ENCODE results near the gene SLC16A4. TPM values are rescaled to one million over a fixed set of nuclear protein-coding genes. Genes with fewer than 3 reads are reported as not detected.

The SLC16A4 gene
- total and polyA plus RNA-seq, 2 of the 8 experiments (the other 6 are each of a cell fraction or from before 2014, with no cell fraction given), result 0.30 to 0.43 TPM

DNA sequence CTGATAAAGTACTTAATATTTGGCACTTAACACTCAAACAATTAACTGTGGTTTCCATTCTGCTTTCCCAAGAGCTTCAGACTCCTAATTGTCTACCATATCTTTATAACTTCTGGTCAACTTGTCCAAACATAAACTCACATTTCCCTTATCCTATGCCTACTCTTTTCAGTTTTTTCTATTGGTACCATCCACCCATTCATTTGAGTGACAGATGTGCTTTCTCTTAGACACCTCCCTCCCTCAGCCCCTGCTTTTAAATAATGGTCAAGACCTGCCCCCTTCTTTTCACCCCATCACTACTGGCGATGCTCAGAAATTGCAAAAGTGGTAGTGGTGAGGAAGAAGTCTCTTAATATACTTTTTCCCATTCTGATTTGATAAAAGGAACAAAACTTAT lies 5.5 kb downstream of the SLC16A4 start:
- Histone ChIP-seq H4K91ac (replicated peaks; ENCODE audit: insufficient read length, low read length) (no peak overlapping the region), H3K23me2 (ENCODE audit: low read depth, low read length) (no peaks in the 10 kb centered on the region), H4K8ac (ENCODE audit: extremely low read depth, insufficient read depth, low read length) (no peak overlapping the region), H2BK12ac (ENCODE audit: low read depth, low read length) (no peak overlapping the region), H3K9me3 (ENCODE audit: insufficient read depth in 2 of 2, low read depth in 1 of 2, low read length in 1 of 2) (no peaks in the 10 kb centered on the region), H2BK15ac (ENCODE audit: low read length) (no peak overlapping the region), H3K36me3 (ENCODE audit: control insufficient read depth in 2 of 4, insufficient read depth in 4 of 4, low read length in 3 of 4) (peaks cover 0 to 6% (median 0%) of the 10 kb centered on the region in 4 experiments; a peak in 2 of 8 replicates), H3K9ac (replicated peaks in 1 of 4; ENCODE audit: extremely low read depth in 1 of 4, low read depth in 3 of 4, low read length in 3 of 4) (no peak overlapping the region), H4K20me1 (replicated peaks in 1 of 2; ENCODE audit: control insufficient read depth in 1 of 2, insufficient read depth in 2 of 2, low read length in 2 of 2) (no peaks in the 10 kb centered on the region), H3K27me3 (replicated peaks in 1 of 4; ENCODE audit: control insufficient read depth in 3 of 4, extremely low read depth in 1 of 4, insufficient read depth in 3 of 4, low read length in 3 of 4) (no peaks in the 10 kb centered on the region), H3K27ac (ENCODE audit: low read depth, low read length) (no peak overlapping the region), H3K4me2 (ENCODE audit: insufficient read depth in 1 of 2, low read depth in 2 of 2, low read length in 2 of 2) (no peak overlapping the region), H3K56ac (replicated peaks; ENCODE audit: insufficient read length, low read depth, low read length) (no peak overlapping the region), H3K4ac (replicated peaks; ENCODE audit: insufficient read length, low read depth, low read length) (no peak overlapping the region), H3K23ac (ENCODE audit: insufficient read length) (no peak overlapping the region), H2BK5ac (ENCODE audit: low read depth, low read length) (no peak overlapping the region), H2AFZ (ENCODE audit: low read length) (no peak overlapping the region), H3K14ac (ENCODE audit: insufficient read length) (no peak overlapping the region), H2BK20ac (ENCODE audit: low read length) (no peak overlapping the region), H3K4me3 (ENCODE audit: extremely low read depth in 1 of 4, insufficient read depth in 2 of 4, low read depth in 3 of 4, low read length in 4 of 4) (no peak overlapping the region), H3K18ac (ENCODE audit: extremely low read depth, low read length) (no peak overlapping the region), H2BK120ac (replicated peaks; ENCODE audit: low read depth, low read length) (no peak overlapping the region), H3K79me1 (ENCODE audit: low read depth, low read length) (no peaks in the 10 kb centered on the region), H3K79me2 (ENCODE audit: control insufficient read depth in 1 of 2, insufficient read depth in 2 of 2, low read length in 2 of 2) (no peaks in the 10 kb centered on the region), H3K4me1 (replicated peaks in 1 of 4; ENCODE audit: control insufficient read depth in 3 of 4, insufficient read depth in 4 of 4, low read length in 3 of 4) (peaks cover 0 to 2% (median 0%) of the 10 kb centered on the region in 4 experiments; a peak in 1 of 7 replicates), H2AK5ac (ENCODE audit: low read depth, low read length) (no peak overlapping the region), H4K5ac (ENCODE audit: insufficient read length, low read depth, low read length) (no peak overlapping the region)
- ChIA-PET POLR2A (ENCODE audit: partially characterized antibody) (interaction anchor here (0.8 to 1.3 kb wide), 2 partner anchors 12 to 13 kb away, joined by 3 read pairs; no protein-coding TSS in a partner anchor), CTCF (ENCODE audit: partially characterized antibody) (interaction anchor here (0.7 to 3.5 kb wide), 9 partner anchors 36 to 191 kb away, joined by 3 to 12 read pairs (median 4); no protein-coding TSS in a partner anchor)
- FAIRE-seq (no peak), DNase-seq (ENCODE audit: low read depth in 1 of 2, low spot score in 2 of 2) (no peak)
- WGBS, 2 experiments (ENCODE audit: extremely low coverage in 1 of 2, insufficient coverage in 1 of 2, insufficient read length in 1 of 2, insufficient replicate concordance in 2 of 2, low coverage in 1 of 2, low lambda C conversion rate in 2 of 2, missing lambda C conversion rate in 1 of 2), result 91% methylated on average over 1 of the region's 1 CpG; no CpG with 5 or more reads in 1 of the 2 experiments
- TF ChIP-seq POLR2AphosphoS5 (IDR thresholded peaks at IDR 0.05; ENCODE audit: low read depth, low read length) (no peak), SRF (IDR thresholded peaks at IDR 0.05; ENCODE audit: low read depth, low read length) (no peak), POU5F1 (IDR thresholded peaks at IDR 0.05; ENCODE audit: low read depth, low read length) (no peak), KDM5A (IDR thresholded peaks at IDR 0.05; ENCODE audit: low read length) (no peak)
- TF ChIP-seq, protein P1, sequence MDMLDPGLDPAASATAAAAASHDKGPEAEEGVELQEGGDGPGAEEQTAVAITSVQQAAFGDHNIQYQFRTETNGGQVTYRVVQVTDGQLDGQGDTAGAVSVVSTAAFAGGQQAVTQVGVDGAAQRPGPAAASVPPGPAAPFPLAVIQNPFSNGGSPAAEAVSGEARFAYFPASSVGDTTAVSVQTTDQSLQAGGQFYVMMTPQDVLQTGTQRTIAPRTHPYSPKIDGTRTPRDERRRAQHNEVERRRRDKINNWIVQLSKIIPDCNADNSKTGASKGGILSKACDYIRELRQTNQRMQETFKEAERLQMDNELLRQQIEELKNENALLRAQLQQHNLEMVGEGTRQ (IDR thresholded peaks at IDR 0.05; ENCODE audit: low read length), result no peak
- TF ChIP-seq, protein P2, sequence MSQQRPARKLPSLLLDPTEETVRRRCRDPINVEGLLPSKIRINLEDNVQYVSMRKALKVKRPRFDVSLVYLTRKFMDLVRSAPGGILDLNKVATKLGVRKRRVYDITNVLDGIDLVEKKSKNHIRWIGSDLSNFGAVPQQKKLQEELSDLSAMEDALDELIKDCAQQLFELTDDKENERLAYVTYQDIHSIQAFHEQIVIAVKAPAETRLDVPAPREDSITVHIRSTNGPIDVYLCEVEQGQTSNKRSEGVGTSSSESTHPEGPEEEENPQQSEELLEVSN (IDR thresholded peaks at IDR 0.05), result no peak

Measured in H1 (cell line).